ENCODE results near the gene E2F2.
"Not testable (repeated sequence)": the region's sequence is repeated elsewhere in the genome, so short reads cannot be mapped to it uniquely, and the experiment has no call there.

E2F2 gene

DNA sequence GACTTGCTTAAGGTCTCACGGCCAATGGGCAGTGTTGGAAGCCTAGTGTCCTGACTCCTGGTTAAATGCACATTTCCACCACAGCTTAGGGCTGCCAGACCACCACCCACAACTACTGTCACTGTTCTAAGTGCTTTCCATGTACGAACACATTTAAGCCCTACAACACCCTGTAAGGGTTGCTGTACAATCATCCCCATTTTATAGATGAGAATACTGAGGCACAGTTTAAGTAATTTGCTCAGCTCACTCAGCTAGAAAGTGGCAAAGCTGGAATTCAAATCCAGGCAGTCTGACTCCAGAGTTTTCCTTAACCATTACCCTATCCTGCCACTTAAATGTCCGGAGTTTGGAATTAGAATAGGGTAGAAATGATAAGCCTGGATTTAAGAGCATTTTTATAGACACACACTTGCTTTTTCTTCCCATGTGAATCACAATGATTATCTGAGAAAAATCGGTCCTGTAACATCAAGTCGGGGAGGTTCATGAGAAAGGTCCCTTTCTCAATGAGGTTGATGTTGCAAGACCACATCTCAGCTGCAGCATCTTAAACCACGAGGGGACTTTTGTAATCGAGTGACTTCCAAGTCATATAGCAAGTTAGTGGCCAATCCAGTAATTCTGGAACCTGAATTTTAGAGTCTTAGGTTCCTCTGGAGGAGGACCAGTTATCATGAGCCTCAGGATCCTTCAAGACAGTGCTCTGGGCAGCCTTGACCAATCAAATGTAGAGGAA is 8.6 kb downstream of the E2F2 start:
- DNase-seq: no peak

DNA sequence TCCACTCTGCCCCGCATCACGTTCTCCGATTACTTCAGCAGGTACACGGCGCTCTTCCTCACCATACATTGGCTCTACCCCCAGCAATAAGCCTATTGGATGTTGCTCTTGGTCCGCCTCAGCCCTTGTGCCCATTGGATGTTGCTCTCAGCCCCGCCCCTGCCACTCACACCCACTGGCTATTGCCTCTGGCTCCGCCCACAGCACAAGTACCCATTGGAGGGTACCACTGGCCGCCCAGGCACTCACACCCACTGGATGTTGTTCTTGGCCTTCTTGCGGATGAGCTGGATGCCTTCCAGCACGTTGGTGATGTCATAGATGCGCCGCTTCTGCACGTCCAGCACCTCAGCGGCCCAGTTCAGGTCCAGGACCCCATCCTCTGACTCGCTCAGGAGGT is 9.4 kb downstream of the E2F2 start:
- no peak for DNase-seq

DNA sequence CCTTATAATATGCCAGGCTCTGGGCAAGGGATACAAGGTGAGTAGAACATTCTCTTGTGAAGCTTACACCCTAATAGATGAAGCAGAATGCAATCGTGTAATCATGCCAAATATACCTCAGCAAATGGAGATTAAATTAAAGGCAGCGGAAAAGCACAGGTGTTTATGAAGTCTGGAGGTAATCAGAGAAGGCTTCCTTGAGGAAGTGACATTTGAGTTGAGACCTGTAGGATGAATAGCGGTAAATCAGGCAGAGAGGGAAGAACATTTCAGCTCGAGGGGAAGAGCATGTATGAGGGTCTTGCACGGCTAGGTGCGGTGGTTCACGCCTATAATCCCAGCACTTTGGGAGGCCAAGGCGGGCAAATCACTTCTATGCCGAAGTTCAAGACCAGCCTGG is 13.5 kb downstream of the E2F2 start:
- no peak for DNase-seq

DNA sequence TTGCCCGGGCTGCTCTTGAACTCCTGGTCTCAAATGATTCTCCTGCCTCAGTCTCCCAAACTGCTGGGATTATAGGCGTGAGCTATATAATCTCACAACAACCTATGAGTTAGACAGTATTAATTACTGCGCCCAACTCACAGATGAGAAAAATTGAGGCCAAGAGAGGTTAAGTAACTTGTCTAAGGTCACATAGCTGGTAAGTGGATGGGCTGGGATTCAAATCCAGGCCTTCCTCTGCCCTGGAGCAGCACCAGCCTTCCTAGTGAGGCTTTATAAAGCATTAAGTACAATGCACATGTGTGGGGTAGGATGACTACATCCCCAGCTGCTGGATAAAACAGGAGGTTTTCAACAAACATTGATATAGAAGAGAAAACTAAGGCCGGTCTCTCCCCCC is 15.1 kb downstream of the E2F2 start:
- no peak for DNase-seq

DNA sequence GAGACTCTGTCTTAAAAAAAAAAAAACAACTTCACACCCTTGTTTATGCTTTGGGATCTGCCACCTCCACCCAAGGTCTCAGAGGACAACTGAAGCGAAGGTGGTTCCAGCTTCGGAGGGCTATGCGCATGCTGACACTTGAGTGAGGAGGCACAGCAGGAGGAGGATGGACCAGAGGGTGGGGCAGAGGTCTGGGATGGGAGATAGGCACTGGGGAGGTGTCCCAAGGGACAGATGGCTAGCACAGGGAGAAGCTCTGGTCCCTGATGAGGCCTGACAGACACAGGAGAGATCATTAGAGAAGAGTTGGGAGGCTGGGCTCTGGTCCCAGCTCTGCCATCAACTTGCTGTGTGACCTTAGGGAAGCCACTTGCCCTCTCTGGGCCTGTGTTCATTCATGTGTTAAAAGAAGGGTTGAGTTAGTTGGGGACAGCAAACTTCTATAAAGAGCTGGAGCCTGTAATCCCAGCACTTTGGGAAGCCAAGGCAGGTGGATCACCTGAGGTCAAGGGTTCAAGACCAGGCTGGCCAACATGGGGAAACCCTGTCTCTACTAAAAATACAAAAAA is 16.8 kb downstream of the E2F2 start:
- DNase-seq: no peak

DNA sequence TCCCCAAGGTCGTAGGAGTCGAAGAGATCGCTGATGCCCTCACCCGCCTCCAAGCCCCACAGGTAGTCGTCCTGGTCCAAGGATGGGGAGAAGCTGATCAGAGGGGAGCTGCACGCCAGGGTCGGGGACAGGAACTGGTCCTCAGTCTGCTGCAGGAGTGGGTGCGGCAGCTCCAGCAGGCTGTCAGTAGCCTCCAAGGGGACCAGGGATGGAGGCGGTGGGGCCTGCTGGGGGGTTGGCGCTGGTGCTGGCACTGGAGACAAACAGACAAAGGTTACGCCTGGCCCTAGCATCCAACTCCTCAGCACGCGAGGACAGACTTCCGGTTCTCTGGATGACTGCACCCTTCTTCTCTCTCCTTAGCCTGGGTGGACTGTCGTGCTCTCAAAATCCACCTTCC is 21.1 kb downstream of the E2F2 start:
- DNase-seq: no peak

DNA sequence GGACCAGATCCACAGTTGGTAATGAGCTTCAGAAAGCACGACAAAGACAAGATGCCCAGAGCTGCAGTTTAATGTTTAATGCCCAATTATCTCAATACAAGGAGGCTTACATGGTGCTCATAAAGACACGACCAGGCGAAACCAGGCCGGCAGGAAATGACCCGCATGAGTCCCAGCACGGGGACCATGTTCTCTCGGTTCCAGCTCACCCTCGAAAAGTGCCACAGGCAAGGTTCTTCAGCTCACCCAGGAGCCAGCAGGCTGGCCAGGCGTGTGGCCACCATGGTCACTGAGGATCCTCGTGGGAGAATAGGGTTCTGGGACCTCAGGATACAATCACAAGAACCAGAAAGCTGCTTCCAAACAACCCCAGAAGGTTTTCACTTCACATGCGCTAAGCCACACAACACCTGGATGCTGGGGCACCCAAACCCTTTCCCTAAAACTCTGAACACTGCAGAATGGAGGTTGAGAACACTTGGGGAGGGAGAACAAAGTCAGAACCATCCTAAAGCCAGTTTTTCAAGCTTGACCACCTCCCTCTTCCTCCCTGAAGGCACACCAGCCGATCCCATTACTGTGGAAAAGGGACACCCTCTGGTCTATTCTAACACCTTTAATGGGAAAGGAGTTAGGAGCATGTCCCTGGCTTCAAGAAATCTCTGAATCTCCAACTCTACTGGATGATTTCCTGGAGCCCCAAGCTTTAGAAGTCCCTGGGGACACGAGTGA is 24.5 kb downstream of the E2F2 start:
- no peak for DNase-seq

DNA sequence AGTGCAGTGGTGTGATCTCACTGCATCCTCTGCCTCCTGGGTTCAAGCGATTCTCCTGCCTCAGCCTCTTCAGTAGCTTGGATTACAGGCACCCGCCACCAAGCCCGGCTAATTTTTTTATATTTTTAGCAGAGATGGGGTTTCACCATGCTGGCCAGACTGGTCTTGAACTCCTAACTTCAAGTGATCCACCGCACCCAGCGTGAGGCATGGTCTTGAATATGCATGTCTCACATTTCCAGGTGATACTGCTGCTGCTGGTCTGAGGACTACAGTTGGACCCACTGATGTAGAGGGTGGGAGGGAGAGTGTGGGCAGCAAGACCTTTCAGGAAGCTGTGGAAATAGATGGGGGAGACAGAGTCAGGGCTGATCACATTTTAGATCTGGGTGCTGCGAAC is 25.2 kb downstream of the E2F2 start:
- no peak for DNase-seq

DNA sequence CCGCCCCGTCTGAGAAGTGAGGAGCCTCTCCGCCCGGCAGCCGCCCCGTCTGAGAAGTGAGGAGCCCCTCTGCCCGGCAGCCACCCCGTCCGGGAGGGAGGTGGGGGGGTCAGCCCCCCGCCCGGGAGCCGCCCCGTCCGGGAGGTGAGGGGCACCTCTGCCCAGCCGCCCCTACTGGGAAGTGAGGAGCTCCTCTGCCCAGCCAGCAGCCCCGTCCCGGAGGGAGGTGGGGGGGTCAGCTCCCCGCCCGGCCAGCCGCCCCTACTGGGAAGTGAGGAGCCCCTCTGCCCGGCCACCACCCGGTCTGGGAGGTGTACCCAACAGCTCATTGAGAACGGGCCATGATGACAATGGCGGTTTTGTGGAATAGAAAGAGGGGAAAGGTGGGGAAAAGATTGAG is 26.9 kb downstream of the E2F2 start:
- not testable (repeated sequence) for DNase-seq

DNA sequence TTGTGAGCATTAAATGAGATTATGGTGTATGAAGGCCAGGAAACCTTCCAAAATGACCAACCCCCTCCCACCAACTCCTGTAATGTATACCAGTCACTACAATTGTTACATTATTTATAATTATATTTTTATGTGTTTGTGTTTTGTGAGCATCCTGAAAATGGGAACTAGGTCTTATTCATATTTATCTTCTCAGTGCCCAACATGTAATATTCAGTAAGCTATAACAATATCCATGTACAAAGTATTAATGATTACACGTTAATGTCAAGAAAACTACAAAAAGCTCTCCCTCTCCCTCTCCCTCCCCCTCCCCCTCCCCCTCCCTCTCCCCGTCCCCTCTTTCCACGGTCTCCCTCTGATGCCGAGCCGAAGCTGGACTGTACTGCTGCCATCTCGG is 28.1 kb downstream of the E2F2 start:
- DNase-seq: no peak

DNA sequence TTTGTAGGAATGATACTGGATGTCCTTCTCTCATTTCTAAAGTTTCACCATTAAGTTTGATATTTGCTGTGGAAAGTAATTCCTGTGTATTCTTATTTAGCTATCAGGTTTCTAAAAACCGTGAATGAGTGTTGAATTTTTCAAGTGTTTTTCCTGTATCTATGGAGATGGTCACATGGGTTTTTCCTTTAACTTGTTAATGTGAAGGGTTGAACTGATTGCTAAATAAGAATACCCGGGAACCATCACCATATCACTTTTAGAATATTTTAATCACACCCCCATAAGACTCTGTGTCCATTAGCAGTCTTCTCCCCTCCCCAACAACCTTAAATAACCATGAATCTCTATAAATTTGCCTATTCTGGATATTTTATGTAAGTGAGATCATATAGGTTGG is 30.6 kb downstream of the E2F2 start:
- no peak for DNase-seq

DNA sequence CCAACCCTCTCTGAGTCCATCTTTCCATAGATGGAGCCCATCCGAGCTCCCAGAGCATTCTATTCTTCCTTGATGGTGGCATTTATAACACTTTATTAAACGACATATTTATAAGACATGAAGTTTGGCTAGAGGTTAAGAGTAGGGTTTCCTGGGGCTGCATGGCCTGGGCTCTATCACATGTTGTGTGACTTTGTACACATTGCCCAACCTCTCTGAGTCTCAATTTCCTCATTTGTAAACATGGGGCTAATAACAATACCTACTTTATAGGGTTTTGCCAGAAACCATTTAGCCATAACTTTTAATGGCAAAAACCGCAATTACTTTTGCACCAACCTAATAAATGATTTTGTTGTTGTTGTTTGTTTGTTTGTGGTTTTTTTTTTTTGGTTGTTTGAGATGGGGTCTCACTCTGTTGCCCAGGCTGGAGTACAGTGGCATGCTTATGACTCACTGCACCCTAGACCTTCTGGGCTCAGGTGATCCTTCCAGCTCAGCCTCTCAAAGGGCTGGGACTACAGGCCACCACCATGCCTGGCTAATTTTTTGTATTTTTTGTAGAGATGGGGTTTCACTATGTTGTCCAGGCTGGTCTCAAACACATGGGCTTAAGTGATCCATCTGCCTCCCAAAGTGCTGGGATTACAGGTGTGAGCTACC is 33.1 kb downstream of the E2F2 start:
- no peak for DNase-seq

DNA sequence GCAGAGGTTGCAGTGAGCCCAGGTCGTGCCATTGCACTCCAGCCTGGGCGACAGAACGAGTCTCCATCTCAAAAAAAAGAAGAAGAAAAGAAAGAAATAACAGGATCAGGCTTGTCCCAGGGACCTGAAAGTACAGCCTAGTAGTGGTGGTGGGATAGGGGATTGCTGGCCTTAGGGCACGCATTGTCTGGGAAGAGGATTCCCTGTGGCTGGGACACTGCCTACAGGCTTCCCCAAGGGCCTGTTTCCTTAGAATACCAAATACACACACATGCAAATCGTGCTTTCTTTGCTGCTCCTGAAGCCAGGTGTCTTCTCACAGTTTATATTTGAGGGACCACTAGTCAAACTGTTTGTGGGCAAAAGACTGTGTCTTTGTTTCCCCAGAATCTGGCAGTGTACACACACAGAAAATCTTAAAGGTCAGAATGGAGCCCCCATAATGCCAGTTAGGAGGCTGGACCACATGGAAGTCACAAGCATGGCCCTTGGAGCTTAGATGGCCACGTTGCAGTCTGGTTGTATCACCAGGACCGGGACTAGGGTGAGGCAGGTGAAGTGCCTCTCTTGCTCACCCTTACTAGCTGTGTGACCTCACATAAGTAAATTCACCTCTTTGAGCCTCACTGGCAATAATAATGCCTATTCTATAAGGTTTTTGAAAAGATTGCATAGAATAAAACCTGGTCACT is 34.4 kb downstream of the E2F2 start:
- no peak for DNase-seq

DNA sequence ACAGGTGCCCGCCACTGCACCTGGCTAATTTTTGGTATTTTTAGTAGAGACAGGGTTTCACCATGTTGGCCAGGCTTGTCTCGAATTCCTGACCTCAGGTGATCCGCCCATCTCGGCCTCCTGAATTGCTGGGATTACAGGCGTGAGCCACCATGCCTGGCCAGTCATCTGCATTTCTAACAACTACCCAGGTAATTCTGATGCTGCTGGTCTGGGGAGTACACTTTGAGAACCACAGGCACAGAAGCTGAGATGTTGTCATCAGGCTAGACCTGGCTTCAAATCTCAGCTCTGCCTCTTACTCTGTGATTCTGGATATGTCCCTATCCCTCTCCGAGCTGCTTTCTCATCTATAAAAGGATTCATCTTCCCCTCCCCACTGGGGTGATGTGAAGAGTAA is 36.2 kb downstream of the E2F2 start:
- DNase-seq: not testable (repeated sequence)

DNA sequence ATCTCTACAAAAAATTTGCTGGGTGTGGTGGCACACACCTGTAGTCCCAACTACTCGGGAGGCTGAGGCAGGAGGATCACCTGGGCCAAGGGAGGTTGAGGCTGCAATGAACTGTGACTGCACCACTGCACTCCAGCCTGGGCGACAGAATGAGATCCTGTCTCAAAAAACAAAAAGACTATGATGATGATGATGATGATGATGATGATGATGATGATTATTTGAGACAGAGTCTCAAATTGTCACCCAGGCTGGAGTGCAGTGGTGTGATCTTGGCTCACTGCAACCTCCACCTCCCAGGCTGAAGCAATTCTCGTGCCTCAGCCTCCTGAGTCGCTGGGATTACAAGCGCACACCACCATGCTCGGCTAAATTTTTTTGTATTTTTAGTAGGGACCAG is 38.3 kb downstream of the E2F2 start:
- not testable (repeated sequence) for DNase-seq

DNA sequence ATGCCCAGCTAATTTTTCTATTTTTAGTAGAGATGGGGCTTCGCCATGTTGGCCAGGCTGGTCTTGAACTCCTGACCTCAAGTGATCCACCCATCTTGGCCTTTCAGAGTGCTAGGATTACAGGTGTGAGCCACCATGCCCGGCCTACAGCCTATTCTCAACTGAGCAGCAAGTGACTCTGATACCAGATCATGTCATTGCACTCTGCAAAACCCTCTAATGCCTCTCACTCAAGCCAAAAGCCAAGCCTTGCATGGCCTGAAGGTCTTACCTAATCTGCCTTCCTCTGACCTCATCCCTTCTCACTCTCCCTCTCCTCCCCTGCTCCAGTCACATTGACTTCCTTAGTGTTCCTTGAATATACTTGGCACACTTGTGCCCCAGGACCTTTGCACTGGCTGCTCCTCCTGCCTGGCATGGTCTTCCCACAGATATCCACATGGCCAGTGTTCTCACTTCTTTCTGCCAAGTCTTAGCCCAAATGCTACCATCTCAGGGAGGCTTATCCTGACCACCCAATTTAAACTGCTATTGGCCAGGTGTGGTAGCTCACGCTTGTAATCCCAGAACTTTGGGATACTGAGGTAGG is 38.8 kb downstream of the E2F2 start:
- DNase-seq: no peak

DNA sequence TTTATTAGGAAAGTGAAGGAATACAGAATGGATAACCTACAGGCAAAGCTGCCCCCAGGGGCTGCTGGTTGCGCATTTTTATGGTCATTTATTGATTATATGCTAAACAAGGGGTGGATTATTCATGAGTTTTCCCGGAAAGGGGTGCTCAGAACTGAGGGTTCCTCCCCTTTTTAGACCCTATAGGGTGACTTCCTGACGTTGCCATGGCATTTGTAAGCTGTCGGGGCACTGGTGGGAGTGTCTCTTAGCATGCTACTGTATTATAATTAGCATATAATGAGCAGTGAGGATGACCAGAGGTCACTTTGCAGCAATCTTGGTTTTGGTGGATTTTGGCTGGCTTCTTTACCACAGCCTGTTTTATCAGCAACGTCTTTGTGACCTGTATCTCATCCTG is 41.2 kb downstream of the E2F2 start:
- no peak for DNase-seq

DNA sequence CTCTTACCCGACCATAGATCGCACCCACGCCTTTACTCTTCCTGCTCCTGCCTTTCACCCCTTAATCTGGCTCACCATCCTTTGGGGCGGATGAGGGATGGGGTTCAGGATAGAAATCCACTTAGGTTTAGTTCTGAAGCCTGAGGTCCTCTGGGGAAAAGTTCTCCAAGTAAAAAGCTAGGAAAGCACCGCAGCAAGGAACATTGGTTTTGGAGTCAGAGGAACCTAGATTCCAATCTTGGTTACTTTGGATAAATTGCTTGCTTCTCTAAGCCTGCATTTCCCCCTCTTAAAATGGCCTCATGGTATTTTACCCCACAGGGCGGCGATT is 46.1 kb downstream of the E2F2 start:
- DNase-seq: no peak

DNA sequence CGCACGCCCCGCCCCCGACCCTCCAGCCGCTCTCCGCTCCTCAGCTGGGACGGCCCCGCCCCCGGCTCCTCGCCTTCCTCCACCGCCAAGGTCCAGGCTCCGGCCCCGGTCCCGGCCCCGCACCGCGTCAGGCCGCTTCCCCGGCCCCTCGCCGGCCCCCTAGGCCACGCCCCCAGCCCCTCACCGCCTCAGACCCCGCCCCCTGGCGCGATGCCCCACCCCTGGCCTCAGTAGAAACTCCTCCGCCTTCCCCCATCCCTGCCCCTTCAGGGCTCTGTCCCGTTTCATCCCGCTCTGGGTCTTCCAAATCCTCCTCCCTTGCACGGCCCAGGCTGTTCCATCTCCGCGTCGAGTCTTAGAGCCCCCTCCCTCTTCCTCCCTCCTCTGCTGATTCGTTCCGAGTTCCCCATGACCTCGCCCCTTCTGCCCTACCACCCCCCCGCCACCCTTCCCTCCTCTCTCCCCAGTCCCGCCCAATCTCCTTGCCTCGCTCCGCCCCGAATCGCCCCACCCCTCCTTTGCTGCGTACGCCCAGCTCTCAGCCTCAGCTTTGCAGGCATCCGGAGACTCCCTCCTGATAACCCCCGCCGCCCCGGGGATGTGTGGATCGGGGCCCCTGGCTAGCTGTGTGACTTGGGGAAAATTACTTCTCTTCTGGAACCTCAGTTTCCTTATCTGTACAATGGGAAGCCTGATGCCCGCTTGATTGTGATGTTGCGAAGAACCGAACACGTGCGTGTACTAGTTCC is 46.6 kb downstream of the E2F2 start:
- peak; percentile 93 for DNase-seq

DNA sequence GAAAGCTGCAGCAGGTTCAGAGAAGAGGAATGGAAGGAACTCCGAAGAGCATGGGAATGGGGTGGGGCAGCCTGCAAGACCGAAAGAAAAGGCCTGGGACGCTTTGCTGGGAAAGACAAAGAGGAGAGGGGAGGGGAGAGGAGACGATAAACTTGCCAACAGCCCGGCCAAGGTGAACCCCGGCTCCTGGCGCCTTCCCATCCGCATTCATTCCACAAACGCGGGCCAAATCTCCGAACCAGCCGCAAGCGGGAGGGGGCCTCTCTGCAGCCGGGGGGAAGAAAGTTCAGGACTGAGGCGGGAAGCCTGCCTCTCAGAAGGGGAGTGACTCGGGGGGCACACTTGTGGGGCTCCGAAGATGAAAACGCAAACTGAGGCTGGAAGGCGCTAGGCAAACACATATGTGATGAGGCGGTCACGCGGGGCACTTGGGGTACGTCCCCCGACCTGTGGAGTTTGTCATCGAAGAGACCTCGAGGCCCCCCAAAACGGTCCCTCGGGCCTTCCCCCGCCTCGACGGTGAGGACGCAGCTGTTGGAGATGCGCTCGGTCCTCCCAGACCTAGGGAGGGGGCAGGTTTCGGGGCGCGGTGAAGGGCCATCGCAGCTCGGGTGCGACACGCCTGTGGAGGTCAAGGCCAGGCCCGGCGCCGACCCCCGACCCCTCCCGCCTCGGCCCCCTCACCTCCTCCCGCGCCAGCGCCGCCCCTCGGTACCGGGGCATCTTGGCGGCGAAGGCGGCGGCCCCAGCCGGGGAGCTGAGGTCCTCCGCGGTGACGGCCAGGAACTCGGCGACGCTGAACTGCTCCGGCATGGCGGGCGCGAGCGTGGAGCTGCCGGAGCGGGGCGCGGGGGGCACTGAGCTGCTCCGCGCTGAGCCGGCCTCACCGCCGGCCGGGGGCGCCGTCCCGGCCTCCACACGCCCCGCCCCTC is 47.4 kb downstream of the E2F2 start, which contains the start of gene ASAP3:
TSS of gene ASAP3 (minus strand) at position 859 of the 932 bp plus-strand sequence. CDS start at position 813, 46 bp downstream.
- DNase-seq: peak; percentile 5

DNA sequence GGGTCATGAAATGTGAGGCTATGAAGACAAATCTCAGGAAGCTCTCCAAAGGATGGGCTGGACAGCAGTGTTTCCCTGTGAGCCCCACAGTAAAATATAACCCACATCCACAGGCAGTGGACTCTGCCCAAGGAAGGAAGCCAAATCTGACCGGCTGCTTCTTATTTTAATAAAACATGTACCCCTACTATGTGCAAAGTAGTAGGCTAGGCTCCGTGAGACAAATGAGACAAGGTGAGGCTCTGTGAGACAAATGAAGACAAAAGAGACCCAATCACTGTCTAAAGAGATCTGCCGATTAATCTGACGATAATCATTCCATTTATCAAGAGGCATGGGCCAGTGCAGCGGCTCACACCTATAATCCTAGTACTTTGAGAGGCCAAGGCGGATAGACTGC is 49.1 kb downstream of the E2F2 start:
- no peak for DNase-seq
